GM23338 (cell line): ENCODE data around the gene DDX31. TPM values are rescaled to one million over a fixed set of nuclear protein-coding genes. Genes with fewer than 3 reads are reported as not detected.

Experiments used
- ATAC-seq: fragments of 200-7000 bp; cut with Tn5 transposase; 3 replicates; pipeline ENCODE4 v1.9.1; 2020
- DNase-seq: peaks from one replicate; pipeline ENCODE4 v3.0.0-alpha.2; 2015; ENCODE audit warnings: low spot score
- H2AFZ ChIP-seq: fragments of 200-600 bp; sonication (generic); 2 replicates; pipeline ENCODE4 v1.8.0; 2016; ENCODE audit warnings: antibody characterized with exemption, mild to moderate bottlenecking, moderate library complexity
- H3F3A ChIP-seq: fragments of 200-600 bp; sonication (generic); replicated peaks from 2 replicates; pipeline ENCODE4 v1.8.0; 2017; ENCODE audit warnings: antibody characterized with exemption, mixed run types, low read depth
- H3K27ac ChIP-seq: fragments of 200-600 bp; sonication (generic); 2 replicates; pipeline ENCODE4 v1.6.1; 2016; ENCODE audit warnings: low read depth
- H3K27me3 ChIP-seq: fragments of 200-600 bp; sonication (generic); 2 replicates; pipeline ENCODE4 v1.8.0; 2016; ENCODE audit warnings: mild to moderate bottlenecking, mixed run types, moderate library complexity; ENCODE audit not compliant: insufficient read depth
- H3K36me3 ChIP-seq: fragments of 200-600 bp; sonication (generic); 2 replicates; pipeline ENCODE4 v1.8.0; 2016; ENCODE audit warnings: mild to moderate bottlenecking; ENCODE audit not compliant: insufficient read depth
- H3K4me1 ChIP-seq: fragments of 200-600 bp; sonication (generic); 2 replicates; pipeline ENCODE4 v1.8.0; 2016; ENCODE audit warnings: mild to moderate bottlenecking, moderate library complexity; ENCODE audit not compliant: insufficient read depth
- H3K4me2 ChIP-seq: fragments of 200-600 bp; sonication (generic); 2 replicates; pipeline ENCODE4 v1.7.1; 2017; ENCODE audit warnings: mixed run types
- H3K4me3 ChIP-seq: fragments of 200-600 bp; sonication (generic); 2 replicates; pipeline ENCODE4 v1.6.1; 2016; ENCODE audit warnings: mixed run types
- H3K79me2 ChIP-seq: fragments of 200-600 bp; sonication (generic); replicated peaks from 2 replicates; pipeline ENCODE4 v1.8.0; 2017; ENCODE audit warnings: mild to moderate bottlenecking; ENCODE audit not compliant: insufficient read depth
- H3K9me2 ChIP-seq: fragments of 200-600 bp; sonication (generic); 2 replicates; pipeline ENCODE4 v1.8.0; 2017; ENCODE audit not compliant: insufficient read depth
- H4K20me1 ChIP-seq: fragments of 200-600 bp; sonication (generic); replicated peaks from 2 replicates; pipeline ENCODE4 v1.8.0; 2017; ENCODE audit warnings: mild to moderate bottlenecking; ENCODE audit not compliant: insufficient read depth
- H3K27ac Mint-ChIP-seq: 2 replicates; pipeline ENCODE4 v1.8.0; 2020; ENCODE audit warnings: inconsistent platforms, mild to moderate bottlenecking, moderate library complexity, mixed read lengths
- H3K27me3 Mint-ChIP-seq: 3 replicates; pipeline ENCODE4 v1.8.0; 2022; ENCODE audit warnings: low read depth, mild to moderate bottlenecking, moderate library complexity, mixed read lengths, inconsistent platforms; ENCODE audit not compliant: insufficient read depth, poor library complexity
- H3K36me3 Mint-ChIP-seq: 3 replicates; pipeline ENCODE4 v1.8.0; 2021; ENCODE audit warnings: low read depth, mild to moderate bottlenecking, inconsistent platforms, moderate library complexity, mixed read lengths
- H3K4me1 Mint-ChIP-seq: 3 replicates; pipeline ENCODE4 v1.8.0; 2020; ENCODE audit warnings: mild to moderate bottlenecking, inconsistent platforms, mixed read lengths
- H3K4me3 Mint-ChIP-seq: 3 replicates; pipeline ENCODE4 v1.8.0; 2021; ENCODE audit warnings: moderate library complexity, mild to moderate bottlenecking, inconsistent platforms, mixed read lengths
- H3K9me3 Mint-ChIP-seq: 3 replicates; pipeline ENCODE4 v1.8.0; 2020; ENCODE audit warnings: moderate library complexity, mild to moderate bottlenecking, inconsistent platforms, mixed read lengths
- CREB1 ChIP-seq: fragments of 250-450 bp; sonication (Bioruptor Pico); IDR thresholded peaks from 2 replicates; pipeline ENCODE4 v1.5.0; 2020; ENCODE audit warnings: low read depth, mild to moderate bottlenecking, moderate library complexity
- ETS1 ChIP-seq: IDR thresholded peaks from 2 replicates; pipeline ENCODE4 v1.6.1; 2016; ENCODE audit warnings: antibody characterized with exemption
- EZH2 ChIP-seq: fragments of 200-600 bp; sonication (generic); IDR thresholded peaks from one replicate; pipeline ENCODE4 v1.8.0; 2017; ENCODE audit warnings: antibody characterized with exemption, mild to moderate bottlenecking, low read depth; ENCODE audit not compliant: unreplicated experiment
- EZH2phosphoT487 ChIP-seq: fragments of 200-600 bp; sonication (generic); IDR thresholded peaks from one replicate; pipeline ENCODE4 v1.8.1; 2018; ENCODE audit warnings: antibody characterized with exemption; ENCODE audit not compliant: unreplicated experiment
- JUNB ChIP-seq: IDR thresholded peaks from one replicate; pipeline ENCODE4 v1.6.1; 2016; ENCODE audit warnings: antibody characterized with exemption; ENCODE audit not compliant: unreplicated experiment
- NANOG ChIP-seq: IDR thresholded peaks from 2 replicates; pipeline ENCODE4 v1.6.1; 2016; ENCODE audit warnings: antibody characterized with exemption, borderline replicate concordance
- POLR2AphosphoS5 ChIP-seq: IDR thresholded peaks from 2 replicates; pipeline ENCODE4 v1.6.1; 2016; ENCODE audit warnings: antibody characterized with exemption, low read depth
- REST ChIP-seq: IDR thresholded peaks from one replicate; pipeline ENCODE4 v1.6.1; 2018; ENCODE audit warnings: antibody characterized with exemption; ENCODE audit not compliant: unreplicated experiment
- STAT1 ChIP-seq: IDR thresholded peaks from one replicate; pipeline ENCODE4 v1.6.1; 2016; ENCODE audit warnings: antibody characterized with exemption; ENCODE audit not compliant: unreplicated experiment
- ZNF114 ChIP-seq: fragments of 250-450 bp; sonication (Bioruptor Pico); IDR thresholded peaks from 2 replicates; pipeline ENCODE4 v1.5.0; 2020; ENCODE audit warnings: mild to moderate bottlenecking, moderate library complexity
- ZNF331 ChIP-seq: fragments of 250-450 bp; sonication (Bioruptor Pico); IDR thresholded peaks from 2 replicates; pipeline ENCODE4 v1.5.0; 2020; ENCODE audit warnings: low read depth, mild to moderate bottlenecking, moderate library complexity
- ZNF462 ChIP-seq: fragments of 250-450 bp; sonication (Bioruptor Pico); IDR thresholded peaks from 2 replicates; pipeline ENCODE4 v1.5.0; 2020; ENCODE audit warnings: mild to moderate bottlenecking, moderate library complexity
- polyA plus RNA-seq: library from polyadenylated mRNA; unstranded; fragments of >200 nt; fragmentation: Nextera tagmentation; extraction: Ambion mirVana; gene quantifications from 2 replicates; pipeline ENCODE4 v1.2.1, GENCODE V29; 2016
- total RNA-seq: library from RNA; depleted of rRNA; stranded (reverse); fragments of >200 nt; shearing (Covaris generic); gene quantifications from 2 replicates; pipeline ENCODE4 v1.2.3, GENCODE V29; 2014
- TF ChIP-seq, protein P1 (sequence below), 2 experiments: fragments of 200-600 bp in 1 of 2; sonication (generic) in 1 of 2; conservative IDR thresholded peaks; 2 replicates each; pipeline versions ENCODE4 v1.5.1 to v1.6.1; 2016 to 2017; ENCODE audit warnings: antibody characterized with exemption in 2 of 2, low read depth in 2 of 2, mild to moderate bottlenecking in 2 of 2, moderate library complexity in 1 of 2

The DDX31 gene
- total and polyA plus RNA-seq, 2 experiments from 2014 or later, result 14.8 to 23.5 TPM

GRCh38 chr9:132699956-132700355 lies 30.2 kb upstream of the DDX31 start:
- ATAC-seq, result no peak
- Mint-ChIP-seq H3K36me3 (peaks cover 14% of the 10 kb centered on the region; the same call in 2 of the 3 replicates), H3K27ac (no peak overlapping the region), H3K9me3 (peaks cover 63% of the 10 kb centered on the region), H3K27me3 (peaks cover 4% of the 10 kb centered on the region), H3K4me3 (no peak overlapping the region), H3K4me1 (no peaks in the 10 kb centered on the region)
- Histone ChIP-seq H3K36me3 (peaks cover 3% of the 10 kb centered on the region; the same call in 1 of the 2 replicates), H3K79me2 (no peaks in the 10 kb centered on the region), H3K27ac (no peak overlapping the region), H3K9me2 (no peaks in the 10 kb centered on the region), H3K27me3 (no peaks in the 10 kb centered on the region), H3K4me1 (no peaks in the 10 kb centered on the region), H3K4me3 (no peak overlapping the region), H3K4me2 (no peak overlapping the region), H3F3A (no peaks in the 10 kb centered on the region), H2AFZ (no peak overlapping the region), H4K20me1 (no peaks in the 10 kb centered on the region)
- TF ChIP-seq CREB1 (CRISPR knock-in tag) (no peak), EZH2 (no peak), ZNF114 (no peak), NANOG (no peak), JUNB (no peak), ZNF462 (no peak), ETS1 (no peak), EZH2phosphoT487 (no peak), STAT1 (no peak), ZNF331 (CRISPR knock-in tag) (no peak), REST (no peak), POLR2AphosphoS5 (no peak)
- TF ChIP-seq, protein P1, sequence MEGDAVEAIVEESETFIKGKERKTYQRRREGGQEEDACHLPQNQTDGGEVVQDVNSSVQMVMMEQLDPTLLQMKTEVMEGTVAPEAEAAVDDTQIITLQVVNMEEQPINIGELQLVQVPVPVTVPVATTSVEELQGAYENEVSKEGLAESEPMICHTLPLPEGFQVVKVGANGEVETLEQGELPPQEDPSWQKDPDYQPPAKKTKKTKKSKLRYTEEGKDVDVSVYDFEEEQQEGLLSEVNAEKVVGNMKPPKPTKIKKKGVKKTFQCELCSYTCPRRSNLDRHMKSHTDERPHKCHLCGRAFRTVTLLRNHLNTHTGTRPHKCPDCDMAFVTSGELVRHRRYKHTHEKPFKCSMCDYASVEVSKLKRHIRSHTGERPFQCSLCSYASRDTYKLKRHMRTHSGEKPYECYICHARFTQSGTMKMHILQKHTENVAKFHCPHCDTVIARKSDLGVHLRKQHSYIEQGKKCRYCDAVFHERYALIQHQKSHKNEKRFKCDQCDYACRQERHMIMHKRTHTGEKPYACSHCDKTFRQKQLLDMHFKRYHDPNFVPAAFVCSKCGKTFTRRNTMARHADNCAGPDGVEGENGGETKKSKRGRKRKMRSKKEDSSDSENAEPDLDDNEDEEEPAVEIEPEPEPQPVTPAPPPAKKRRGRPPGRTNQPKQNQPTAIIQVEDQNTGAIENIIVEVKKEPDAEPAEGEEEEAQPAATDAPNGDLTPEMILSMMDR (conservative IDR thresholded peaks at IDR 0.05; ENCODE audit: low read depth in 2 of 2), result no peak
- no peak for DNase-seq
